HCT116 (cell line): ENCODE data around the gene SLIT1. TPM values are rescaled to one million over a fixed set of nuclear protein-coding genes. Genes with fewer than 3 reads are reported as not detected.

Experiments
- ATAC-seq: fragments of 200-7000 bp; cut with Tn5 transposase; 2 replicates; pipeline ENCODE4 v1.9.1; 2020; ENCODE audit warnings: mild to moderate bottlenecking, moderate library complexity
- BruUV-seq: library from RNA; stranded (reverse); fragments of 400-500 nt; replicated peaks from 2 replicates; lab custom pipeline; 2021; lab: Mats Ljungman, UMichigan
- CTCF ChIA-PET: fragments of 300-600 bp; sonication (Branson Sonifier 250); formaldehyde crosslinking; loops from one replicate; lab custom pipeline; 2021; ENCODE audit warnings: antibody characterized with exemption; lab: Charles Lee
- POLR2A ChIA-PET: fragments of 300-600, 350-600 bp; sonication (Branson Sonifier 250); formaldehyde crosslinking; loops from one replicate; lab custom pipeline; 2021; ENCODE audit warnings: antibody characterized with exemption; lab: Charles Lee
- RAD21 ChIA-PET, 2 experiments: fragments of 300-600 bp; sonication (Branson Sonifier 250); formaldehyde crosslinking; loops; one replicate each; lab custom pipeline; 2023; ENCODE audit warnings: low total read pairs in 2 of 2; ENCODE audit not compliant: uncharacterized antibody in 2 of 2, unreplicated experiment in 2 of 2, low non-redundant PET in 1 of 2; lab: Charles Lee
- DNase-seq: peaks from one replicate; pipeline ENCODE4 v3.0.0-alpha.2; 2010; ENCODE audit warnings: low read depth, low spot score
- H2AFZ ChIP-seq: fragments of 200-600 bp; shearing (Covaris generic), sonication (generic); 2 replicates; pipeline ENCODE4 v1.6.1; 2017; ENCODE audit warnings: low read depth, mixed run types, mixed read lengths, antibody characterized with exemption, low read length; ENCODE audit not compliant: poor library complexity, severe bottlenecking
- H3K27ac ChIP-seq: 2 replicates; pipeline ENCODE4 v1.5.1; 2012; ENCODE audit warnings: low read depth, low read length
- H3K27me3 ChIP-seq: fragments of 200-600 bp; sonication (generic); 2 replicates; pipeline ENCODE4 v1.6.1; 2016; ENCODE audit warnings: mixed run types, low read length, mixed read lengths; ENCODE audit not compliant: insufficient read depth
- H3K36me3 ChIP-seq, 2 experiments: fragments of 200-500 bp in 1 of 2; fragments of 200-600 bp in 1 of 2; sonication (Bioruptor generic) in 1 of 2; sonication (generic) in 1 of 2; 2 replicates each; pipeline versions ENCODE4 v1.5.1 to v1.6.1; 2014 to 2016; ENCODE audit warnings: low read length in 2 of 2, inconsistent platforms in 1 of 2, mixed read lengths in 1 of 2, mixed run types in 1 of 2; ENCODE audit not compliant: insufficient read depth in 2 of 2, control insufficient read depth in 1 of 2
- H3K4me1 ChIP-seq, 2 experiments: fragments of 200-600 bp in 1 of 2; sonication (generic) in 1 of 2; 2 replicates each; pipeline versions ENCODE4 v1.5.1 to v1.6.1; 2012 to 2017; ENCODE audit warnings: low read length in 2 of 2, inconsistent platforms in 1 of 2, mild to moderate bottlenecking in 1 of 2, mixed read lengths in 1 of 2, mixed run types in 1 of 2, moderate library complexity in 1 of 2; ENCODE audit not compliant: insufficient read depth in 2 of 2, control insufficient read depth in 1 of 2
- H3K4me2 ChIP-seq: fragments of 200-600 bp; sonication (generic); 2 replicates; pipeline ENCODE4 v1.6.1; 2017; ENCODE audit warnings: mixed run types, low read length, mixed read lengths
- H3K4me3 ChIP-seq, 2 experiments: fragments of 200-600 bp in 1 of 2; sonication (generic) in 1 of 2; replicated peaks in 1 of 2; 2 replicates each; pipeline ENCODE4 v1.5.1; 2011 to 2016; ENCODE audit warnings: low read length in 2 of 2, control low read depth in 1 of 2, low read depth in 1 of 2, mild to moderate bottlenecking in 1 of 2, mixed read lengths in 1 of 2, mixed run types in 1 of 2
- H3K79me2 ChIP-seq: fragments of 200-600 bp; sonication (generic); 2 replicates; pipeline ENCODE4 v1.6.1; 2017; ENCODE audit warnings: mild to moderate bottlenecking, mixed run types, low read length, moderate library complexity, mixed read lengths; ENCODE audit not compliant: insufficient read depth
- H3K9ac ChIP-seq: fragments of 200-600 bp; sonication (generic); 2 replicates; pipeline ENCODE4 v1.6.1; 2016; ENCODE audit warnings: low read length, mixed read lengths
- H3K9me2 ChIP-seq: fragments of 200-600 bp; sonication (generic), shearing (Covaris generic); 2 replicates; pipeline ENCODE4 v1.6.1; 2017; ENCODE audit warnings: mixed run types, mild to moderate bottlenecking, moderate library complexity; ENCODE audit not compliant: insufficient read depth
- H3K9me3 ChIP-seq, 2 experiments: fragments of 200-500 bp in 1 of 2; fragments of 200-600 bp in 1 of 2; sonication (Bioruptor generic) in 1 of 2; sonication (generic) in 1 of 2; 2 replicates each; pipeline ENCODE4 v1.6.1; 2014 to 2017; ENCODE audit warnings: low read length in 2 of 2, mixed read lengths in 2 of 2, inconsistent platforms in 1 of 2, low read depth in 1 of 2, mild to moderate bottlenecking in 1 of 2, mixed run types in 1 of 2, moderate library complexity in 1 of 2; ENCODE audit not compliant: control insufficient read depth in 1 of 2, insufficient read depth in 1 of 2
- H4K20me1 ChIP-seq: fragments of 200-600 bp; sonication (generic), shearing (Covaris generic); 2 replicates; pipeline ENCODE4 v1.6.1; 2017; ENCODE audit warnings: mixed run types, mild to moderate bottlenecking, moderate library complexity; ENCODE audit not compliant: insufficient read depth
- CEBPB ChIP-seq: IDR thresholded peaks from 2 replicates; pipeline ENCODE4 v1.6.1; 2012; ENCODE audit warnings: low read depth
- EGR1 ChIP-seq: IDR thresholded peaks from 2 replicates; pipeline ENCODE4 v1.6.1; 2012; ENCODE audit warnings: low read depth
- ELF1 ChIP-seq: IDR thresholded peaks from 2 replicates; pipeline ENCODE4 v1.6.1; 2012; ENCODE audit warnings: low read depth, borderline replicate concordance
- EZH2 ChIP-seq: fragments of 200-600 bp; sonication (generic); IDR thresholded peaks from 2 replicates; pipeline ENCODE4 v1.6.1; 2017; ENCODE audit warnings: antibody characterized with exemption, mixed run types
- EZH2phosphoT487 ChIP-seq: fragments of 200-600 bp; IDR thresholded peaks from 2 replicates; pipeline ENCODE4 v1.6.1; 2018; ENCODE audit warnings: antibody characterized with exemption, borderline replicate concordance
- POLR2A ChIP-seq: IDR thresholded peaks from 2 replicates; pipeline ENCODE4 v1.7.0; 2011; ENCODE audit warnings: borderline replicate concordance; ENCODE audit not compliant: insufficient read depth, insufficient read length; ENCODE audit errors: extremely low read depth
- POLR2AphosphoS5 ChIP-seq: IDR thresholded peaks from 2 replicates; pipeline ENCODE4 v1.6.1; 2011; ENCODE audit warnings: mild to moderate bottlenecking, low read depth, low read length, moderate library complexity
- RAD21 ChIP-seq: IDR thresholded peaks from 2 replicates; pipeline ENCODE4 v1.6.1; 2012; ENCODE audit warnings: low read depth, mild to moderate bottlenecking
- SP1 ChIP-seq: IDR thresholded peaks from 2 replicates; pipeline ENCODE4 v1.6.1; 2012; ENCODE audit warnings: low read depth
- TCF7L2 ChIP-seq: IDR thresholded peaks from 2 replicates; pipeline ENCODE4 v1.7.0; 2011; ENCODE audit warnings: borderline replicate concordance, inconsistent platforms; ENCODE audit not compliant: insufficient read depth, insufficient read length; ENCODE audit errors: extremely low read depth
- YY1 ChIP-seq: IDR thresholded peaks from 2 replicates; pipeline ENCODE4 v1.6.1; 2011; ENCODE audit warnings: low read length, low read depth, moderate library complexity, mild to moderate bottlenecking; ENCODE audit not compliant: insufficient replicate concordance; ENCODE audit errors: extremely low read depth
- ZFX ChIP-seq: fragments of 450-650 bp; IDR thresholded peaks from 2 replicates; pipeline ENCODE4 v1.6.1; 2017
- ZNF274 ChIP-seq: fragments of 200-500 bp; sonication (Bioruptor generic); IDR thresholded peaks from 2 replicates; pipeline ENCODE4 v1.6.1; 2014; ENCODE audit warnings: mild to moderate bottlenecking, low read depth, low read length, inconsistent platforms
- intact Hi-C: fragments of 100-400 bp; cut with micrococcal nuclease; formaldehyde crosslinking; loops from 2 replicates; pipeline ENCODE4 v1.10.0; 2022
- total RNA-seq: library from RNA; stranded (reverse); gene quantifications from one replicate; pipeline ENCODE4 v1.2.1, GENCODE V29; 2021; ENCODE audit not compliant: unreplicated experiment
- TF ChIP-seq, protein P1 (sequence below): IDR thresholded peaks from 2 replicates; pipeline ENCODE4 v1.6.1; 2012; ENCODE audit warnings: low read depth
- TF ChIP-seq, protein P2 (sequence below), 3 experiments: fragments of 200-600 bp in 1 of 3; sonication (generic) in 1 of 3; IDR thresholded peaks in 2 of 3; conservative IDR thresholded peaks in 1 of 3; 2 replicates each; pipeline ENCODE4 v1.5.1; 2012 to 2017; ENCODE audit warnings: low read depth in 2 of 3, low read length in 2 of 3, antibody characterized with exemption in 1 of 3, borderline replicate concordance in 1 of 3, control low read depth in 1 of 3, mild to moderate bottlenecking in 1 of 3, mixed read lengths in 1 of 3, mixed run types in 1 of 3, moderate library complexity in 1 of 3; ENCODE audit not compliant: insufficient read depth in 1 of 3
- TF ChIP-seq, protein P3 (sequence below): IDR thresholded peaks from 2 replicates; pipeline ENCODE4 v1.6.1; 2012

SLIT1 gene
- total RNA-seq, 1 experiment from 2014 or later: 0.42 TPM

DNA sequence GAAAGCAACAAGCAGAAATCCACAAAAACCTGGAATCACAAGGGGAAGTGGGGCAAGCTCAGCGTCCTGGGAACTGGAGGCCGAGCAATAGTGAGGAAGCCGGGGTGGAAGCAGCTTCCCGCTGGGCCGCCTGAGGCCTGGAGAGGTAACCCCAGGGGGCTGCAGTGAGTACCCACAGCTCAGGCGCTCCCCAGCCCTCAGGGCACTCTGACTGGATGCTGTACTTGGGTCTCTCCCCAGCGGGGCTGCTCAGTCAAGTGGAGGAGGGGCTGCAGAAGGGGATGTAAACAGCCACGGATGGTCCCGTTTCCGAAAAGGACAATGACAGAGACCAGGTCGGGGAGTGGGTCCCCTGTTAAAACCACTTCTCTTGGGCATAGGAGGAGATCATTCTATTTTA lies 50.3 kb downstream of the SLIT1 start:
- TF ChIP-seq EZH2phosphoT487 (no peak), POLR2A (no peak), CEBPB (no peak)
- TF ChIP-seq, all 23 proteins: peak for 0
- ChIA-PET CTCF (interaction anchor here (2.3 kb wide), 1 partner anchor 62 kb away, joined by 5 read pairs; no protein-coding TSS in a partner anchor), RAD21 (no interaction called here), POLR2A (no interaction called here)
- Histone ChIP-seq H4K20me1 (no peaks in the 10 kb centered on the region), H2AFZ (no peak overlapping the region), H3K9me3 (no peaks in the 10 kb centered on the region), H3K4me3 (no peak overlapping the region), H3K36me3 (no peaks in the 10 kb centered on the region), H3K9me2 (no peaks in the 10 kb centered on the region), H3K27ac (no peak overlapping the region), H3K4me1 (peaks cover 2 to 6% of the 10 kb centered on the region in 2 experiments; a peak in 1 of 4 replicates), H3K9ac (no peak overlapping the region), H3K79me2 (no peaks in the 10 kb centered on the region), H3K4me2 (no peak overlapping the region), H3K27me3 (no peaks in the 10 kb centered on the region)
- no TSS peak for BruUV-seq
- DNase-seq (no peak), ATAC-seq (no peak)
- intact Hi-C loops: no loop called here

DNA sequence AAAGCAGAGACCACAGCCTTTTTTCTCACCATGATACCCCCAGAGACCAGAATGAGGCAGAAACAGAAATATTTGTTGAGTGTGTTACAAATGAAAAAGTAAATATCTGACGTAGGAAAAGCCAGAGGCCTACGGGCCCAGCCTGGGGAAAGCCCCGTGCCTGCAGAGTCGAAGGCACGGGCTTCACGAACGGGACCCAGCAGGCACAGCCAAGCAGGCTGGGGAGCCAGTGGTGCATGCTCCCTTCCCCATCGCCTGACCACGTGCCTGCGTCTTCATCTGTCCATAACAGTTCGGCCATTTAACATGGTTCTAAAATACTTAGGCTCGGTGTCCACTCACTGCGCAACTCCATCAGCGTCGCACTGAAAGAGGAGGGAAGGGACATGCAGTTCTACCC lies 50.8 kb downstream of the SLIT1 start:
- DNase-seq: no peak
- RAD21 ChIA-PET: no interaction called here
- no TSS peak for BruUV-seq
- H2AFZ ChIP-seq: no peak overlapping the region
- no peaks in the 10 kb centered on the region for H3K27me3 ChIP-seq
- H3K9me2 ChIP-seq: no peaks in the 10 kb centered on the region
- H3K36me3 ChIP-seq: no peaks in the 10 kb centered on the region
- H3K4me2 ChIP-seq: no peak overlapping the region
- CTCF ChIA-PET: no interaction called here
- no peak for ATAC-seq
- peaks cover 0 to 3% of the 10 kb centered on the region in 2 experiments; a peak in 1 of 4 replicates for H3K4me1 ChIP-seq
- H3K79me2 ChIP-seq: no peaks in the 10 kb centered on the region
- no peak overlapping the region for H3K27ac ChIP-seq
- no peaks in the 10 kb centered on the region for H3K9me3 ChIP-seq
- no peak overlapping the region for H3K4me3 ChIP-seq
- no peaks in the 10 kb centered on the region for H4K20me1 ChIP-seq
- intact Hi-C loops: no loop called here
- POLR2A ChIA-PET: no interaction called here
- no peak overlapping the region for H3K9ac ChIP-seq
- TF ChIP-seq RAD21 (no peak), CEBPB (no peak), ZFX (no peak), YY1 (no peak), POLR2AphosphoS5 (no peak), EZH2phosphoT487 (no peak), EZH2 (no peak), ZNF274 (no peak), ELF1 (no peak), SP1 (no peak), EGR1 (no peak), TCF7L2 (no peak)
- TF ChIP-seq, protein P1, sequence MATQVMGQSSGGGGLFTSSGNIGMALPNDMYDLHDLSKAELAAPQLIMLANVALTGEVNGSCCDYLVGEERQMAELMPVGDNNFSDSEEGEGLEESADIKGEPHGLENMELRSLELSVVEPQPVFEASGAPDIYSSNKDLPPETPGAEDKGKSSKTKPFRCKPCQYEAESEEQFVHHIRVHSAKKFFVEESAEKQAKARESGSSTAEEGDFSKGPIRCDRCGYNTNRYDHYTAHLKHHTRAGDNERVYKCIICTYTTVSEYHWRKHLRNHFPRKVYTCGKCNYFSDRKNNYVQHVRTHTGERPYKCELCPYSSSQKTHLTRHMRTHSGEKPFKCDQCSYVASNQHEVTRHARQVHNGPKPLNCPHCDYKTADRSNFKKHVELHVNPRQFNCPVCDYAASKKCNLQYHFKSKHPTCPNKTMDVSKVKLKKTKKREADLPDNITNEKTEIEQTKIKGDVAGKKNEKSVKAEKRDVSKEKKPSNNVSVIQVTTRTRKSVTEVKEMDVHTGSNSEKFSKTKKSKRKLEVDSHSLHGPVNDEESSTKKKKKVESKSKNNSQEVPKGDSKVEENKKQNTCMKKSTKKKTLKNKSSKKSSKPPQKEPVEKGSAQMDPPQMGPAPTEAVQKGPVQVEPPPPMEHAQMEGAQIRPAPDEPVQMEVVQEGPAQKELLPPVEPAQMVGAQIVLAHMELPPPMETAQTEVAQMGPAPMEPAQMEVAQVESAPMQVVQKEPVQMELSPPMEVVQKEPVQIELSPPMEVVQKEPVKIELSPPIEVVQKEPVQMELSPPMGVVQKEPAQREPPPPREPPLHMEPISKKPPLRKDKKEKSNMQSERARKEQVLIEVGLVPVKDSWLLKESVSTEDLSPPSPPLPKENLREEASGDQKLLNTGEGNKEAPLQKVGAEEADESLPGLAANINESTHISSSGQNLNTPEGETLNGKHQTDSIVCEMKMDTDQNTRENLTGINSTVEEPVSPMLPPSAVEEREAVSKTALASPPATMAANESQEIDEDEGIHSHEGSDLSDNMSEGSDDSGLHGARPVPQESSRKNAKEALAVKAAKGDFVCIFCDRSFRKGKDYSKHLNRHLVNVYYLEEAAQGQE: no peak
- TF ChIP-seq, protein P2, sequence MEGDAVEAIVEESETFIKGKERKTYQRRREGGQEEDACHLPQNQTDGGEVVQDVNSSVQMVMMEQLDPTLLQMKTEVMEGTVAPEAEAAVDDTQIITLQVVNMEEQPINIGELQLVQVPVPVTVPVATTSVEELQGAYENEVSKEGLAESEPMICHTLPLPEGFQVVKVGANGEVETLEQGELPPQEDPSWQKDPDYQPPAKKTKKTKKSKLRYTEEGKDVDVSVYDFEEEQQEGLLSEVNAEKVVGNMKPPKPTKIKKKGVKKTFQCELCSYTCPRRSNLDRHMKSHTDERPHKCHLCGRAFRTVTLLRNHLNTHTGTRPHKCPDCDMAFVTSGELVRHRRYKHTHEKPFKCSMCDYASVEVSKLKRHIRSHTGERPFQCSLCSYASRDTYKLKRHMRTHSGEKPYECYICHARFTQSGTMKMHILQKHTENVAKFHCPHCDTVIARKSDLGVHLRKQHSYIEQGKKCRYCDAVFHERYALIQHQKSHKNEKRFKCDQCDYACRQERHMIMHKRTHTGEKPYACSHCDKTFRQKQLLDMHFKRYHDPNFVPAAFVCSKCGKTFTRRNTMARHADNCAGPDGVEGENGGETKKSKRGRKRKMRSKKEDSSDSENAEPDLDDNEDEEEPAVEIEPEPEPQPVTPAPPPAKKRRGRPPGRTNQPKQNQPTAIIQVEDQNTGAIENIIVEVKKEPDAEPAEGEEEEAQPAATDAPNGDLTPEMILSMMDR (IDR thresholded peaks at IDR 0.05 in 2 of 3, conservative IDR thresholded peaks at IDR 0.05 in 1 of 3; ENCODE audit: borderline replicate concordance in 1 of 3, insufficient read depth in 1 of 3, low read depth in 2 of 3, low read length in 2 of 3): no peak
- TF ChIP-seq, protein P3, sequence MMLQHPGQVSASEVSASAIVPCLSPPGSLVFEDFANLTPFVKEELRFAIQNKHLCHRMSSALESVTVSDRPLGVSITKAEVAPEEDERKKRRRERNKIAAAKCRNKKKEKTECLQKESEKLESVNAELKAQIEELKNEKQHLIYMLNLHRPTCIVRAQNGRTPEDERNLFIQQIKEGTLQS: no peak
